Ectodermal cell (in vitro differentiated cells): Measurements from ENCODE around the gene PPP3CA.

ENCODE experiments used
- H3K27ac ChIP-seq: 2 replicates; pipeline ENCODE4 v1.7.0; 2013; ENCODE audit warnings: mild to moderate bottlenecking, low read depth, low read length; ENCODE audit not compliant: insufficient read depth, poor library complexity, severe bottlenecking
- H3K27me3 ChIP-seq: 2 replicates; pipeline ENCODE4 v1.7.0; 2013; ENCODE audit warnings: mild to moderate bottlenecking, low read length; ENCODE audit not compliant: insufficient read depth, control insufficient read depth, poor library complexity, severe bottlenecking
- H3K36me3 ChIP-seq: one replicate; pipeline ENCODE4 v1.7.0; 2013; ENCODE audit warnings: low read length; ENCODE audit not compliant: control insufficient read depth, insufficient read depth
- H3K4me1 ChIP-seq: one replicate; pipeline ENCODE4 v1.7.0; 2013; ENCODE audit warnings: low read length; ENCODE audit not compliant: control insufficient read depth, insufficient read depth
- H3K4me3 ChIP-seq: 2 replicates; pipeline ENCODE4 v1.7.0; 2013; ENCODE audit warnings: low read depth, low read length, control low read depth; ENCODE audit not compliant: insufficient read depth
- H3K9me3 ChIP-seq: 2 replicates; pipeline ENCODE4 v1.7.0; 2013; ENCODE audit warnings: mild to moderate bottlenecking, low read length, moderate library complexity; ENCODE audit not compliant: control insufficient read depth
- WGBS, 2 experiments: methylation state at CpG; one replicate each; pipeline ENCODE4 v1.1.7; 2013; ENCODE audit warnings: missing lambda C conversion rate in 2 of 2; 5-methylcytosine and 5-hydroxymethylcytosine counted together

PPP3CA gene

DNA sequence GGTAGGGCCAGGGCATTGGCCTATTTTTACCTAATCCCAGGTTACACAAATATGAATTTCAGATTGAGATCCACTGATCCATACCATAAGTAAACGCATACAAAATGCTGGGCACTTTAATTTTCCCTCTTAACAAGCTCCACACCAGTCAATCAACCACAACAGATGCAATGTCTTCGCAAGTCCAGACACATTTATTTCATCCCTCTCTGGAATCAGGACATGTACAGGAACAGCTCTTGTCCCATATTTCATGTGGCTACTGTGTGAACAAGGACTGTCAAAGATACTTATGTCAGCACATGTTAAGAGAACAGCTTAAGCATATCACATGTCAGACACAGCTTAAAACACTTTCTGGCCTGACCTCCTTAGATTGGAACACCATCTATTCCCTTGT is 145.9 kb downstream of the PPP3CA start:
- H3K27ac ChIP-seq: no peak overlapping the region
- H3K27me3 ChIP-seq: no peaks in the 10 kb centered on the region
- no peaks in the 10 kb centered on the region for H3K4me1 ChIP-seq
- H3K4me3 ChIP-seq: no peak overlapping the region
- WGBS, 2 experiments: 96 to 100% methylated on average over 2 of the region's 2 CpGs
- no peaks in the 10 kb centered on the region for H3K36me3 ChIP-seq
- H3K9me3 ChIP-seq: no peaks in the 10 kb centered on the region

DNA sequence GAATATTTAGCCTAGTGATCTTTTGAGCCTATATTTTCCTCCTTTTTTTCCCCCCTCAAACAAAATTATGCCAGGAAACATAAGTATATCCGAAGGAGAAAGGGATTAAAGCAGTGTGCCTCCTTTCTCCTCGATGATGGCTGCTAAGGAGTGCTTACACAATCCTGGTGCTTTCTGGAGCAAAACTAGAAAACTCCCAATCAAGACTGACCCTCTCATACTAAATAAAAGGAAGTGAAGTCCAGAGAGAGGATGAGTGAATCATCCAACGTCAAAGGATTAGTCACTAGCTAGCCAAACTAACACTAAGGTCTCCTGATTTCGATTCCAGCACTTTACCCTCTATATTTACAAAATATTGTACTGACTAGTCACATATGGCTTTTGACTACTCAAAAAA is 146.8 kb downstream of the PPP3CA start:
- no peaks in the 10 kb centered on the region for H3K4me1 ChIP-seq
- no peaks in the 10 kb centered on the region for H3K27me3 ChIP-seq
- H3K9me3 ChIP-seq: no peaks in the 10 kb centered on the region
- H3K4me3 ChIP-seq: no peak overlapping the region
- 86 to 87% methylated on average over 3 to 4 of the region's 4 CpGs for WGBS, 2 experiments
- no peak overlapping the region for H3K27ac ChIP-seq
- H3K36me3 ChIP-seq: no peaks in the 10 kb centered on the region

DNA sequence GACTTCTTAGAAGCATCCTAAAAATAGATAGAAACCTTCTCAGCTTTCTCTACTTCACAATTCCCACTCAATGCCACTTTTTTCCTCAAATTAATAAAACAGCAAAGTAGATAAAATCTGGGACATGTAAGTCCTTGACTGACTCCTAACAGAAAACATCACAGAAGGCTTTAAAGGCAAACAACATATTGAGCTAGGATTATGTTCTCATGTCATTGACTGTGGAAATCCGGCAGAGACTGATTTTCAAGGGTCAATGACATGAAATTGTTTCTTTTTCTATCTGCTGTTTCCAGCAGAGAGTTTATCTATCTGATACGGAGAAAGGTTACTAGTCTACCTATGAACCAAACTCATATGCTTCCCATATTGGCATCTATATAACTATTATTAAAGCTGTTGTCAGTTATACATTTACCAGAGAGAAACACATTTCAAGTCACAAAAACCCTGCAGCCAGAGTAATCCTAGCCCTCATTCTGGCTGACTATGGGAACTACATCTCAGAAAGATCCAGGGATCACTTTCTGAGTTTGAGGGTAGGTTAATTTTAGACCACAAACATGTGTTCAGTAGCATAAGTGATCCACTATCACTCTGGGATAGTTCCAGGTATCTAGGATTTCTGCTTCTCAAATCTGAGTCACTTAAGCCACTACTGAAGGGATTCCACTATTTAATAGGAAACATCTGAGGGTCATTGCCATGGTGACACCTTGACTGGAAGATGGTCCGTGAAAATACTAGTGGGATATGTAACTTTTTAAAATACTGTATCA is 147.6 kb downstream of the PPP3CA start:
- H3K4me3 ChIP-seq: no peak overlapping the region
- H3K27ac ChIP-seq: no peak overlapping the region
- no peaks in the 10 kb centered on the region for H3K9me3 ChIP-seq
- no peaks in the 10 kb centered on the region for H3K36me3 ChIP-seq
- H3K27me3 ChIP-seq: no peaks in the 10 kb centered on the region
- WGBS, 2 experiments: 86 to 100% methylated on average over 2 to 3 of the region's 3 CpGs
- no peaks in the 10 kb centered on the region for H3K4me1 ChIP-seq

DNA sequence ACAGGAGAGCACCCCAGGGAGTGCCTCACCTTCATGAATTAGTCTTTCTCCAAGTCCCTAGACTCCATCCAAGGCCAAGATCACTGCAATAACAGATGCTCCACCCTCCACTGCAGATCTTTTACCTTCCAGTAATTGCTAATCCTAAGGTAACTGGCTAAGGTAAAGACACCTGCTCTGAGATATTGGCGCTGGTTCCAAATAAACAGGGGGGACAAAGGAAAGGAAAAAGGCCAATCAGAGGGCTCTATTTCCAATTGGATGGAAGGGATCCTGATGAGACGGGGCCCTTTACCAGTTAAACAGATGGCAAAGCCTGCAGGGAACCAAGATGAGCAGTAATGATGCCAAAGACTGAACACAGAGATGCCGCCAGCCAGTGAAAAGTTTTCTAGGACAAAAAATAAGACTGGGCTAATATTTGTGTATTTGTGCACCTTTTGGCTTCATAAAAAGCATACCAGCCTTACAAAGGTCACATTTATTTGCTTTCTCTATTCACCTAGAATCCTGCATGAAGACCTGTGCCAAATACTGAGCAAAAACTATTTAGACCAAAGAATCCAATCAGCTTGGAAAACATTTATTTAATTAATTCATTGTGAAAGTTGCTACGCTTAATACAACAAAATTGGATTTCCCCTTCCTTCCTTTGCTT is 148.5 kb downstream of the PPP3CA start:
- Histone ChIP-seq H3K27me3 (no peaks in the 10 kb centered on the region), H3K4me1 (no peaks in the 10 kb centered on the region), H3K9me3 (no peaks in the 10 kb centered on the region), H3K27ac (no peak overlapping the region), H3K36me3 (no peaks in the 10 kb centered on the region), H3K4me3 (no peak overlapping the region)
- WGBS, 2 experiments: 83 to 92% methylated on average over 3 to 4 of the region's 4 CpGs

DNA sequence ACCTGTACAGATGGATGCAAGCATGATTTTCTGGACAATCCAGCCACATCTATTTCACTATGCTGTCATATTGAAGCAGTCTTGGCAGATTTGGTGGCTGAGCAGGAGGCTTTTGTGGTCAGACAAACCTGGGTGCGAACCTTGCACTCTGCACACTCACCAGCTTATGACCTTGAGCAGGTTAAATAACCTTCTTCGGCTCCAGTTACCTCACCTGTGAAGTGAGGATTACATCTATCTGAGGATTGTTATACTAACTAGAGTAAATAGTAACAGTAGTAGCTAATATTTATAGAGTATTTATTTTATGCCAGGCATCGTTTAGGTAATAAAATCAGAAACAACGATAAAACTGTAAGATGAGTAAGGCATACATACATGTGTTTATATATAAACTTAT is 150.0 kb downstream of the PPP3CA start:
- Histone ChIP-seq H3K36me3 (no peaks in the 10 kb centered on the region), H3K27ac (no peak overlapping the region), H3K4me3 (no peak overlapping the region), H3K27me3 (no peaks in the 10 kb centered on the region), H3K4me1 (no peaks in the 10 kb centered on the region), H3K9me3 (no peaks in the 10 kb centered on the region)
- WGBS, 2 experiments: 90 to 100% methylated on average over 1 to 2 of the region's 4 CpGs

DNA sequence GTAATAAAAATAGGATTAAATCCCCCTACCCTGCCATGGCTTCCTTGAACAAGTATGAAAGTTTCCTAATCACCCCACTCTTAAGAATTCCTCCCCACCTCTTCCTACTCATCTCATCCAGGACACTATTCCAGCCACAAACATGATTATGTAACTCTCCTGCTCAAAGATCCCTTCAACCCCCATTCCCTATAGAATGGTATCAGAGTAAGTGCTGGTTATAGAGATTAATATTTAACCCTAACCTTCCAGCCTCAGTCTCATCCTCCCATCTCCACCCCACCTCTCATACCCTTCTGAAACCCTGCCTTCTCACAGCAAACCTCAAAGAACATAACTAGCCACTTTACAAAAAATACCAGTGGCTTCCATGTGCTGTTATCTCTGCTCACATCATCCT is 155.1 kb downstream of the PPP3CA start:
- Histone ChIP-seq H3K27ac (no peak overlapping the region), H3K4me3 (no peak overlapping the region), H3K4me1 (no peaks in the 10 kb centered on the region), H3K36me3 (no peaks in the 10 kb centered on the region), H3K27me3 (no peaks in the 10 kb centered on the region), H3K9me3 (no peaks in the 10 kb centered on the region)

DNA sequence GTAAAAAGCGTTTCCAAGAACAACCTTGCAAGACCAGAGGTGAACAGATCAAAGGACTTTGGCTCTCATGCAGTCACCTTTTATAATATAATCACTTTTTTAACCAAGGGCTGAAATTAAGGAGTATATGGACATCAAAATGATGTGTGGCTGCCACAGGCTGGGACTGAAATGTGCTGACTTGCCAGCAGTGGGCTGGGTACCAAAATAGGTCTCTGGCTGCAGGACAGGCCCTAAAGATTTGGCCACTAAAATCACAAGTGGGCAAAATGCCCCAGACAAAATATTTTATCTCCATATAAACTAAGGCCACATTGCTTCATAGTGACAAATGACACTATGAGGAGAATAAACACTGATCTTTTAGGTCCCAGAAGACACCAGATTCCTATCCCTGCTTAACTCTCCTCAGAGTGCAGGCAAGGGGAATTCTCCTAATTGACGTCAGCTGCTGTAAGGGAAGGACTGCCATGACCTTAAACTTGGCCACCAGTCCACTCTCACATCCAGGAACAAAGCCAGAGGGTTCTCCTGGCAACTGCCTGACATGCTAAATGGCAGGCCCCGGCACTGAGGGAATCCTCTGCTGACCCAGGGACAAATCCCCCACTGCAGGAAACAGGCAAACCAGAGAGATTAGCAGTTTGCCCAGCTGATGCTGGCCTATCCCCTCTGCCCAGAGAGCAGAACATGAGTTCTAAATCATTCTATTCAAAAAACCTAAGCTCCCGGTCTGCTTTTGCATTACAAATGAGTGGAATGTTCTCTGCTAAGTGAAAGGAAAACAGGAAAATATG is 155.8 kb downstream of the PPP3CA start:
- H3K9me3 ChIP-seq: no peaks in the 10 kb centered on the region
- 39 to 58% methylated on average over 3 to 4 of the region's 4 CpGs for WGBS, 2 experiments
- no peaks in the 10 kb centered on the region for H3K27me3 ChIP-seq
- H3K4me1 ChIP-seq: peaks cover 4% of the 10 kb centered on the region
- no peaks in the 10 kb centered on the region for H3K36me3 ChIP-seq
- no peak overlapping the region for H3K27ac ChIP-seq
- no peak overlapping the region for H3K4me3 ChIP-seq

DNA sequence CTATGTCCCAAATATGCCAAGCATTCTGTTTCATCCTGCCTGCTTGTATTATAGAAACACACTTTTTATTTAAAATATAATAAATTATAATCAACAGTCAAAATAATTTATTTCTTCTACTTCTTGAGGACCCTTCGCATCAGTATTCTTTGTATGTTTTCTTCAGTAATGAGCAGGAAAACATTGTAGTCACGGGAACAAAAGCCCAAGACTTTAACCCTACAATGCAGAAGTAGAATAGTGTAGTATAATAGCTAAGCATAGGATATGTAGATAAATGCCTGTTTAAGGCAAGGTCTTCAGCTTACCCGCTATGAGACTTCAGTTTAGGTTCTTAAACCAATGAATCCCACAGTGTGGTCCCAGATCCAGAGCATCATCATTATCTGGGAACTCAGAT is 156.6 kb downstream of the PPP3CA start:
- Histone ChIP-seq H3K9me3 (no peaks in the 10 kb centered on the region), H3K27ac (no peak overlapping the region), H3K4me1 (peaks cover 5% of the 10 kb centered on the region), H3K27me3 (no peaks in the 10 kb centered on the region), H3K36me3 (no peaks in the 10 kb centered on the region), H3K4me3 (no peak overlapping the region)
- WGBS, 2 experiments: 95 to 100% methylated on average over 2 to 3 of the region's 3 CpGs

DNA sequence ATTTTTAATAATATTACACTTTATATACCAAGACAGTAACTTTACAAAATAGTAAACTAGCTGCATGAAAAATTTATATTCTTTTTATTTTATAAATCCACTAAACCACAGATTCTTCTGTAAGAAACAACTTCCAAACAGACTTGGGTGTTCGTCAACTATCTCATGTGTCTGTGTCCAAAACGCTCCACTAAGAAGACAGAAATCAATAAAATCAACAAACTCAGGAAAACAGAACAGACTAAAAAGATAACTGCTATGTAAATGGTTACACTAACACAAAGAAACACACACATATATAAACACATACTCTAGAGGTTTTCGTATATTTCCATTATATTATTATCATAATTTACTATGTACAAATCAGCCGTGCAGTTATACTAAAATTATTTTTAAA is 158.4 kb downstream of the PPP3CA start:
- H3K4me3 ChIP-seq: no peak overlapping the region
- 91 to 98% methylated on average over 2 of the region's 4 CpGs for WGBS, 2 experiments
- H3K27ac ChIP-seq: no peak overlapping the region
- no peaks in the 10 kb centered on the region for H3K27me3 ChIP-seq
- no peaks in the 10 kb centered on the region for H3K9me3 ChIP-seq
- peaks cover 5% of the 10 kb centered on the region for H3K4me1 ChIP-seq
- H3K36me3 ChIP-seq: no peaks in the 10 kb centered on the region

DNA sequence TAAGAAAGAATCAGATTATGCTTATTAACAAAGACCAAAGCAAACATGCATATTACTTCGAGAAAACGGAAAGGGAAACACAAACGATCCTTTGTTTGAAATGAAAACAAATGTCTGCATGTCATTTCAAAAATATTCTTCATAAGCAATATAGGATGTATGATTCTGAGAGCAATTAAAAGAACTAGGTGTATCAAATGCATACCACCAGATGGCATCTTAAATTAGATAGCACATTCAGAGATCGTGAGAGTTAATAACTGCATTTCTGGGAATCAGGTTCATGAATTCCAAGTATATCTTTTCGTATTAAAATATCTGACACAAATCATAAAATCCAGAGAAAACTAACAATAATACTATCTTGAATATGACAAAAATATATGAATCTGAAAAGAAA is 159.5 kb downstream of the PPP3CA start:
- Histone ChIP-seq H3K4me3 (no peak overlapping the region), H3K27ac (no peak overlapping the region), H3K36me3 (no peaks in the 10 kb centered on the region), H3K4me1 (peaks cover 5% of the 10 kb centered on the region), H3K9me3 (no peaks in the 10 kb centered on the region), H3K27me3 (no peaks in the 10 kb centered on the region)
- WGBS, 2 experiments: 100% methylated on average over 1 to 4 of the region's 5 CpGs
